Mucosa of gallbladder (tissue), 1 donor: Measurements from ENCODE around the gene CHTOP. TPM values are rescaled to one million over a fixed set of nuclear protein-coding genes. Genes with fewer than 3 reads are reported as not detected.

Source experiments
- DNase-seq: peaks from one replicate; pipeline ENCODE4 v3.0.0-alpha.2; 2020; ENCODE audit warnings: low spot score
- total RNA-seq: library from RNA; stranded (reverse); gene quantifications from one replicate; pipeline ENCODE4 v1.2.1, GENCODE V29; 2021
- donor health status: DM: no; HTN: no; CAD: no.

CHTOP gene
- total RNA-seq, 1 donor from 2014 or later = 69.4 TPM

DNA sequence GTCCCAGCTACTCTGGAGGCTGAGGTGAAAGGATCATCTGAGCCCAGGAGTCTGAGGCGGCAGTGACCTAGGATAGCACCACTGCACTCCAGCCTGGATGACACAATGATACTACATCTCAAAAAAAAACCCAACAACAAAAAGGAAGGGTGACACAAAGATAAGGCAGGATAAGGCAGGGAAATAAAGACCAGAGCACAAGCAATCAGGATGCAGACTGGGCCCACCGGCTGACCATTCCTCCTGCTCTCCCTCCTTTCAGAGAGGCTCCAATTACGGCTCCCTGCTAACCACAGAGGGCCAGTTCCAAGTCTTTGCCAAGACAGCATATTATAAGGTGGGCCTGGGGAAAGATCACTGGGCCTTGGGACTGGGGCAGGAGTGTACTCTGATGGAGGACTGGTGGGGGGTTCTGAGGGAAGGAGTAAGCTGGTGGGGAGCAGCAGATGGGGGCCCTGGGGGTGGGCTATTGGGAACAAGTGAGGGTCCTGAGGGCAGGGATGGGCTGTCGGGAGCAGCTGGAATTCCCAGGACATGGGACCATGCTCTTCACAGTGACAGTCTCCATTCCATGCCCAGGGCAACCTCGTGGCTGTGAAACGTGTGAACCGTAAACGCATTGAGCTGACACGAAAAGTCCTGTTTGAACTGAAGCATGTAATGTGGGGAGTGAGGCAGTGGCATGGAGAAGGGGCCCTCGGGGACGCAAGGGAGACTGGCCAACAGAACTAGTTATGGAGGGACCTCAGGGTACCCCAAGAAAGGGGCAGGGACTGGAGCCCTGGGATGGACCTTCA, 51.9 kb downstream of the CHTOP start:
- no peak for DNase-seq

DNA sequence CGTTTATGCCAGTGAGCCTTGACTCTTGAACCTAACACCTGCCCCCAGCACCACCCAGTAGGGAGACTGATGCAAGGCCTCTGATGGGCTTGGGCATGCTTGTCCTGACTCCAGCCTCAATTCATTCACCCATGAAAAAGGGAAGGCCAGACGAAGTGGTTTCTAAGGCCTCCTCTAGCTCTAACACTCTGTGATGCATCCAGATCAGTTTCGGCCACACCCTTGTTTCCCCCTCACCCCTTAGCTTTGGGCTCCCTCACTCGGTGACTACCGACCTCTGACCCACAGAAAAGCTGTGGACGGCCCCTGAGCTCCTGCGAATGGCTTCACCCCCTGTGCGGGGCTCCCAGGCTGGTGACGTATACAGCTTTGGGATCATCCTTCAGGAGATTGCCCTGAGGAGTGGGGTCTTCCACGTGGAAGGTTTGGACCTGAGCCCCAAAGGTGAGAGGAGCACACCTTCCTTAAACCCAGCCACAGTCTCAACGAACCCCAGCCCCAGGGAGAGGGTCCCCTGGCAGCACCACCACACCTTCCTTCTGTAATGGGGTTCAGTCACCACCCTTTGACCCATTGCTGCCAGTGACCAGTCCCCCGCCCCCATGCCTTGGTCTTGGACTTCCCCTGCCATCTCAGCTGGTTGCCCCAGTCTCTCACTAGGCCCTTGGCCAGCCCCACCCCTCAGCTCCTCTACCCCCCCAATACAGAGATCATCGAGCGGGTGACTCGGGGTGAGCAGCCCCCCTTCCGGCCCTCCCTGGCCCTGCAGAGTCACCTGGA, 53.7 kb downstream of the CHTOP start:
- no peak for DNase-seq

DNA sequence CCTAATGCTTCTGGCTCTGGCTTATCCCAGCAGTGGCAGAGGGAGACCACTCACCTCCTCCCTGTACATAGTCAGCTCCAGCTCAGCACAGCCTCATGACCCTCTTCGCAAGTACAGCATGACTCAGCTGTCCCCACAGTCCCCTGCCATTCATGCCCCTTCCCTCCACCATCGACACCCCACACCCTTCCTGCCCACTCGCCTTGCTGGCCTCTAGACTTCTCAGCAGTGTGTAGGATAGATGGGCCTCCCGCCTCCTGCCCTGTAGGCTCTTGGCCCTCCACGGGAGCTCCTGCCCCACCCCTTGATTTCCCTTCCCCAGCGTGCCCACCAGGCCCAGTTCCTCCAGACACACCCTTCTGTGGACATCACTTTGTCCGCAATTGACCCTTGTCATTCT, 54.4 kb downstream of the CHTOP start:
- no peak for DNase-seq

DNA sequence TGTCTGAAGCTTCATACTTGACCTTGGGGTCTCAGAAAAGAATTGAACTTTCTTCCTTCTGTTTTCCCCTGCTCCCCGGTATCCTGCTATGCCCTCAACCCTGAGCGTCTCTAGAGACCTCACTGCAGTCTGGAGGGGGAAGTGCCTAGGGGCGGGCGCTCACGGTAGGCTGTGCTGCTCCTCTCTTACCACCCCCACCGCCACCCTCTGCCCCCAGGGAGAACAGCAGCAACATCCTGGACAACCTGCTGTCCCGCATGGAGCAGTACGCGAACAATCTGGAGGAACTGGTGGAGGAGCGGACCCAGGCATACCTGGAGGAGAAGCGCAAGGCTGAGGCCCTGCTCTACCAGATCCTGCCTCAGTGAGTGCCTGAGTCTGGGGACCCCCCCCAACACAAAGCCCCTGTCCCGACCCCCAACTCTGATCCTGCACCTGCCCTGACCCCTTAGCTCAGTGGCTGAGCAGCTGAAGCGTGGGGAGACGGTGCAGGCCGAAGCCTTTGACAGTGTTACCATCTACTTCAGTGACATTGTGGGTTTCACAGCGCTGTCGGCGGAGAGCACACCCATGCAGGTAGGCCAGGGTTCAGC, 55.0 kb downstream of the CHTOP start:
- DNase-seq = no peak

DNA sequence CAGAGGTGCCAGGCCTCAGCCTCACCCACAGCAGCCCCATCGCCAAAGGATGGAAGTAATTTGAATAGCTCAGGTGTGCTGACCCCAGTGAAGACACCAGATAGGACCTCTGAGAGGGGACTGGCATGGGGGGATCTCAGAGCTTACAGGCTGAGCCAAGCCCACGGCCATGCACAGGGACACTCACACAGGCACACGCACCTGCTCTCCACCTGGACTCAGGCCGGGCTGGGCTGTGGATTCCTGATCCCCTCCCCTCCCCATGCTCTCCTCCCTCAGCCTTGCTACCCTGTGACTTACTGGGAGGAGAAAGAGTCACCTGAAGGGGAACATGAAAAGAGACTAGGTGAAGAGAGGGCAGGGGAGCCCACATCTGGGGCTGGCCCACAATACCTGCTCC, 59.6 kb downstream of the CHTOP start:
- no peak for DNase-seq

Other genes with a start within 250 kb of the CHTOP start
- gene S100A8, start 243.0 kb upstream of the CHTOP start, total RNA-seq = 7.0 TPM
- gene S100A7A, start 217.5 kb upstream of the CHTOP start, total RNA-seq = not detected
- gene S100A7, start 173.4 kb upstream of the CHTOP start, total RNA-seq = not detected
- gene S100A6, start 98.1 kb upstream of the CHTOP start, total RNA-seq = 824 TPM
- not detected for gene S100A5, start 93.1 kb upstream of the CHTOP start, total RNA-seq
- gene S100A4, start 88.3 kb upstream of the CHTOP start, total RNA-seq = 66.8 TPM
- gene S100A3, start 84.8 kb upstream of the CHTOP start, total RNA-seq = not detected
- 1.4 TPM for gene S100A2, start 68.2 kb upstream of the CHTOP start, total RNA-seq
- 86.7 TPM for gene S100A16, start 20.9 kb upstream of the CHTOP start, total RNA-seq
- 56.9 TPM for gene S100A14, start 17.7 kb upstream of the CHTOP start, total RNA-seq
- gene S100A13, start 6.6 kb upstream of the CHTOP start, total RNA-seq = 64.7 TPM
- 3.3 TPM for gene S100A1, start 5.6 kb upstream of the CHTOP start, total RNA-seq
- 38.8 TPM for gene SNAPIN, start 24.6 kb downstream of the CHTOP start, total RNA-seq
- 87.6 TPM for gene ILF2, start 36.9 kb downstream of the CHTOP start, total RNA-seq
- gene NPR1, start 44.6 kb downstream of the CHTOP start, total RNA-seq = 8.8 TPM
- gene INTS3, start 94.0 kb downstream of the CHTOP start, total RNA-seq = 72.9 TPM
- gene SLC27A3, start 141.3 kb downstream of the CHTOP start, total RNA-seq = 22.1 TPM